B cell (primary cell): Measurements from ENCODE around the gene POU2F3. TPM values are rescaled to one million over a fixed set of nuclear protein-coding genes. Genes with fewer than 3 reads are reported as not detected.

Experiments
- ATAC-seq: fragments of 200-7000 bp; cut with Tn5 transposase; one replicate; pipeline ENCODE4 v1.10.0; 2021; ENCODE audit warnings: low read depth, mild to moderate bottlenecking, moderate number of reproducible peaks, moderate library complexity
- CTCF ChIA-PET: fragments of 350-600 bp; sonication (Branson Sonifier 250); formaldehyde crosslinking; loops from one replicate; lab custom pipeline; 2021; ENCODE audit warnings: antibody characterized with exemption, inconsistent platforms; lab: Charles Lee
- POLR2A ChIA-PET: fragments of 350-600 bp; sonication (Branson Sonifier 250); formaldehyde crosslinking; loops from one replicate; lab custom pipeline; 2021; ENCODE audit warnings: antibody characterized with exemption; lab: Charles Lee
- DNase-seq: peaks from one replicate; pipeline ENCODE4 v3.0.0; 2013
- H2AFZ ChIP-seq: 2 replicates; pipeline ENCODE4 v1.6.1; 2012; ENCODE audit warnings: mild to moderate bottlenecking, low read depth, low read length; ENCODE audit not compliant: insufficient read depth, poor library complexity, severe bottlenecking
- H3K27ac ChIP-seq, 2 donors: 1 replicate in 1 of 2; 2 replicates in 1 of 2; pipeline ENCODE4 v1.5.1; 2012 to 2013; ENCODE audit warnings: low read length in 2 of 2, mild to moderate bottlenecking in 2 of 2, moderate library complexity in 1 of 2
- H3K27me3 ChIP-seq, 4 experiments: fragments of 200-600 bp in 1 of 4; sonication (generic) in 1 of 4; replicated peaks in 1 of 4; 1 replicate in 2 of 4; 2 replicates in 2 of 4; pipeline versions ENCODE4 v1.6.1 to v1.7.0; 2013 to 2016; ENCODE audit warnings: low read length in 3 of 4, mild to moderate bottlenecking in 2 of 4, mixed read lengths in 1 of 4, moderate library complexity in 1 of 4; ENCODE audit not compliant: insufficient read depth in 4 of 4, control insufficient read depth in 3 of 4; ENCODE audit errors: control extremely low read depth in 1 of 4
- H3K36me3 ChIP-seq, 2 experiments: replicated peaks in 1 of 2; 1 replicate in 1 of 2; 2 replicates in 1 of 2; pipeline versions ENCODE4 v1.6.1 to v1.7.1; 2013; ENCODE audit warnings: low read length in 1 of 2; ENCODE audit not compliant: insufficient read depth in 2 of 2, control insufficient read depth in 1 of 2; ENCODE audit errors: control extremely low read depth in 1 of 2, extremely low read depth in 1 of 2
- H3K4me1 ChIP-seq, 2 donors: fragments of 200-600 bp in 1 of 2; sonication (generic) in 1 of 2; 1 replicate in 1 of 2; 2 replicates in 1 of 2; pipeline versions ENCODE4 v1.5.1 to v1.6.1; 2013 to 2017; ENCODE audit warnings: low read length in 2 of 2; ENCODE audit not compliant: control insufficient read depth in 2 of 2, insufficient read depth in 2 of 2
- H3K4me2 ChIP-seq: replicated peaks from 2 replicates; pipeline ENCODE3; 2012; ENCODE audit warnings: mild to moderate bottlenecking, low read depth, low read length; ENCODE audit not compliant: poor library complexity, severe bottlenecking
- H3K4me3 ChIP-seq, 5 experiments: fragments of 200-600 bp in 1 of 5; sonication (generic) in 1 of 5; 1 replicate in 3 of 5; 2 replicates in 2 of 5; pipeline versions ENCODE4 v1.5.1 to v1.7.0; 2011 to 2016; ENCODE audit warnings: low read length in 4 of 5, mild to moderate bottlenecking in 4 of 5, low read depth in 2 of 5, control low read depth in 1 of 5, moderate library complexity in 1 of 5; ENCODE audit not compliant: insufficient read depth in 1 of 5; ENCODE audit errors: control extremely low read depth in 1 of 5, extremely low read depth in 1 of 5
- H3K79me2 ChIP-seq: fragments of 200-600 bp; sonication (generic); one replicate; pipeline ENCODE4 v1.6.0; 2016; ENCODE audit warnings: low read length; ENCODE audit not compliant: control insufficient read depth, insufficient read depth
- H3K9ac ChIP-seq: fragments of 200-600 bp; sonication (generic); 2 replicates; pipeline ENCODE4 v1.6.1; 2017; ENCODE audit warnings: mild to moderate bottlenecking, low read length, moderate library complexity
- H3K9me3 ChIP-seq, 3 donors: one replicate each; pipeline versions ENCODE4 v1.6.1 to v1.7.1; 2013; ENCODE audit warnings: low read length in 2 of 3; ENCODE audit not compliant: control insufficient read depth in 2 of 3, insufficient read depth in 1 of 3; ENCODE audit errors: control extremely low read depth in 1 of 3
- H4K20me1 ChIP-seq: 2 replicates; pipeline ENCODE4 v1.6.0; 2012; ENCODE audit warnings: mild to moderate bottlenecking, low read length; ENCODE audit not compliant: insufficient read depth, control insufficient read depth, poor library complexity, severe bottlenecking
- H3K27ac Mint-ChIP-seq: one replicate; pipeline ENCODE4 v1.8.0; 2021; ENCODE audit warnings: mixed read lengths
- H3K27me3 Mint-ChIP-seq: one replicate; pipeline ENCODE4 v1.8.0; 2021; ENCODE audit warnings: mixed read lengths
- H3K4me1 Mint-ChIP-seq: one replicate; pipeline ENCODE4 v1.8.0; 2021; ENCODE audit warnings: mixed read lengths
- H3K4me3 Mint-ChIP-seq: one replicate; pipeline ENCODE4 v1.8.0; 2021; ENCODE audit warnings: mixed read lengths
- H3K9me3 Mint-ChIP-seq: one replicate; pipeline ENCODE4 v1.8.0; 2022; ENCODE audit warnings: mixed read lengths; ENCODE audit not compliant: insufficient read depth
- CTCF ChIP-seq: fragments of 200-600 bp; IDR thresholded peaks from one replicate; pipeline ENCODE4 v1.8.0; 2022; ENCODE audit warnings: antibody characterized with exemption, mild to moderate bottlenecking
- EZH2 ChIP-seq: IDR thresholded peaks from 2 replicates; pipeline ENCODE4 v1.6.1; 2012; ENCODE audit warnings: borderline replicate concordance, low read depth, mild to moderate bottlenecking, moderate library complexity, low read length; ENCODE audit not compliant: insufficient read depth, poor library complexity, severe bottlenecking
- WGBS: methylation state at CpG from one replicate; pipeline ENCODE4 v1.1.5; 2013; ENCODE audit warnings: missing lambda C conversion rate; ENCODE audit not compliant: insufficient coverage; 5-methylcytosine and 5-hydroxymethylcytosine counted together
- intact Hi-C: fragments of 100-400 bp; cut with micrococcal nuclease; formaldehyde crosslinking; loops from one replicate; pipeline ENCODE4 v1.10.0; 2022
- polyA plus RNA-seq: library from polyadenylated mRNA; depleted of rRNA; stranded (reverse); fragments of >200 nt; gene quantifications from 2 replicates; pipeline ENCODE4 v1.2.3, GENCODE V29; 2012
- total RNA-seq, 2 donors: library from RNA; stranded (reverse); fragments of 120-200 nt in 1 of 2; gene quantifications; 1 replicate in 1 of 2; 2 replicates in 1 of 2; pipeline versions ENCODE4 v1.2.3 to v1.2.4, GENCODE V29; 2013 to 2022

Gene POU2F3
- total and polyA plus RNA-seq, 2 donors (not counting 1 experiment from before 2014, with no cell fraction given) = not detected

- no peaks in the 10 kb centered on the region for H3K9me3 ChIP-seq
- intact Hi-C loops = no loop called here
- H3K27me3 Mint-ChIP-seq = peaks cover 20% of the 10 kb centered on the region
- H3K9me3 Mint-ChIP-seq = no peaks in the 10 kb centered on the region
- no peak overlapping the region for H3K4me2 ChIP-seq
- WGBS = no CpG with 5 or more reads among the region's 1 CpG
- no peak overlapping the region for H3K27ac Mint-ChIP-seq
- DNase-seq = no peak
- H2AFZ ChIP-seq = no peak overlapping the region
- H3K27ac ChIP-seq = no peak overlapping the region
- no peak overlapping the region for H3K4me3 Mint-ChIP-seq
- ChIA-PET CTCF (interaction anchor here (1.5 kb wide), 1 partner anchor 9 kb away, joined by 5 read pairs; no protein-coding TSS in a partner anchor), POLR2A (no interaction called here)
- H3K27me3 ChIP-seq = no peaks in the 10 kb centered on the region
- no peak for TF ChIP-seq CTCF
- TF ChIP-seq EZH2 = no peak
- no peaks in the 10 kb centered on the region for H3K79me2 ChIP-seq
- H3K4me3 ChIP-seq = no peak overlapping the region
- no peak for ATAC-seq
- H3K36me3 ChIP-seq = no peaks in the 10 kb centered on the region
- H3K4me1 Mint-ChIP-seq = peaks cover 14% of the 10 kb centered on the region
- no peak overlapping the region for H3K9ac ChIP-seq
- no peaks in the 10 kb centered on the region for H4K20me1 ChIP-seq
- H3K4me1 ChIP-seq = peaks cover 7 to 8% of the 10 kb centered on the region in 2 donors
Measured at GRCh38 chr11:120223793-120224192, 16.1 kb upstream of the POU2F3 start.

- peaks cover 19% of the 10 kb centered on the region for H3K27me3 Mint-ChIP-seq
- H3K9ac ChIP-seq = no peak overlapping the region
- peak overlapping the region; percentile 21 for H3K4me3 Mint-ChIP-seq
- 63% methylated on average over 6 of the region's 6 CpGs for WGBS
- ATAC-seq (no peak), DNase-seq (no peak)
- H3K4me2 ChIP-seq = peak overlapping the region; percentile 50
- no peaks in the 10 kb centered on the region for H4K20me1 ChIP-seq
- ChIA-PET CTCF (interaction anchor here (1.5 kb wide), 1 partner anchor 9 kb away, joined by 5 read pairs; no protein-coding TSS in a partner anchor), POLR2A (no interaction called here)
- H3K27me3 ChIP-seq = no peaks in the 10 kb centered on the region
- intact Hi-C loops = no loop called here
- no peak overlapping the region for H2AFZ ChIP-seq
- no peaks in the 10 kb centered on the region for H3K9me3 Mint-ChIP-seq
- peaks cover 14% of the 10 kb centered on the region for H3K4me1 Mint-ChIP-seq
- peaks cover 7 to 8% of the 10 kb centered on the region in 2 donors for H3K4me1 ChIP-seq
- H3K27ac Mint-ChIP-seq = no peak overlapping the region
- no peaks in the 10 kb centered on the region for H3K36me3 ChIP-seq
- no peak overlapping the region for H3K27ac ChIP-seq
- no peak overlapping the region for H3K4me3 ChIP-seq
- TF ChIP-seq CTCF = no peak
- TF ChIP-seq EZH2 = no peak
- no peaks in the 10 kb centered on the region for H3K9me3 ChIP-seq
- H3K79me2 ChIP-seq = no peaks in the 10 kb centered on the region
Measured at GRCh38 chr11:120224361-120224760, 15.6 kb upstream of the POU2F3 start.
